Renal pelvis (tissue), 4 donors: Measurements from ENCODE around the gene KCTD3. TPM values are rescaled to one million over a fixed set of nuclear protein-coding genes. Genes with fewer than 3 reads are reported as not detected.

ENCODE experiments used
- DNase-seq: peaks from one replicate; pipeline ENCODE4 v3.0.0-alpha.2; 2013
- polyA plus RNA-seq, 3 donors: library from polyadenylated mRNA; unstranded; fragments of 120-200 nt; gene quantifications; one replicate each; pipeline ENCODE4 v1.2.1, GENCODE V29; 2013; ENCODE audit not compliant: insufficient read length in 3 of 3

Gene KCTD3
- polyA plus RNA-seq, 3 donors, result 59.1 to 79.9 (median 69.5) TPM

DNA sequence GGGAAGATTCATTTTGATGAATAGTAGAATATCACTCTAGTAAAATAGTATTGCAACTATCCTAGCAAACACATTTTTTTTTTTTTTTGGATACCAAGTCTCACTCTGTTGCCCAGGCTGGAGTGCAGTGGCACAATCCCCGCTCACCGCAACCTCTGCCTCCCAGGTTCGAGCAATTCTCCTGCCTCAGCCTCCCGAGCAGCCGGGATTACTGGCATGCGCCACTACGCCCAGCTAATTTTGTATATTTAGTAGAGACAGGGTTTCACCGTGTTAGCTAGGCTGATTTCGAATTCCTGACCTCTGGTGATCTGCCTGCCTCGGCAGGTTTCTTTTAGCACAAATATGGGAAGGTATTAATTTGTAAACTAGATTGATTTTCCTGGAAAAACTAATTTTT lies 33.8 kb downstream of the KCTD3 start:
- no peak for DNase-seq

DNA sequence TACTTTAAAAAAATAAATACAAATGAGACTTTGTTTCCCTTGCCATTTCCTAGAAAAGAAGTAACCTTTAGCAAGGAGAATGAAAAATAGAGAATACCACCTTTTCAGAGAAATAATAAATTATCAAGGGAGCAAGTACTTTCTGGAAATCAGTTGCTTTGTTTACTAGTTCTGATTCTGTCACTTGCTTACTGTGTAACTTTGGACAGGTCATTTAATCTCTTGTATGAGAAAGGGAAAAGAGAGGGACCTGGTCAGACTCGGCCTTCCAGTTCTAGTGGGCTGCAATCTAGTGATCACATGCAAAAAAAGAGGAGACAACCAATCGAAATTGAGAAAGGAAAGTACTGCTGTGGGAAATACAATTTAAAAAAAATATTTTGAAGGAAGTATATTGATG lies 34.2 kb downstream of the KCTD3 start:
- no peak for DNase-seq

DNA sequence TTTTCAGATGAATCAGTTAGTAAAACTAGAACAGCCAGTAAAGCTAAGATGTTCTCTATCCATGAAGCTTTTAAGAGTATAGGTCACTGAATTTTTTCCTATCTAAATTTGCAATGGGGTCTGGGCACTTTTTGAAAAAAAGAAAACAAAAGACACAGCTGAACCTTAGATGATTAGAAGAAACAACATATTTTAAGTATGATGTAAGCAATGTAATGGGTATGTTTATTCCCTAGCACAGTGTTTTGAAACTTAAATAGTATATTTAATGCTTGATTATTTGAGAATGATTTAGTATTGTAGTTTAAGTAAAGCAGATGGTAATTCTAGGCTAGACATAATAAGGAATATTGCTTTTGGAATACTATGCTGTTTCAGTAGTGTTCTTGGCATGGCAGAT lies 36.2 kb downstream of the KCTD3 start:
- no peak for DNase-seq

DNA sequence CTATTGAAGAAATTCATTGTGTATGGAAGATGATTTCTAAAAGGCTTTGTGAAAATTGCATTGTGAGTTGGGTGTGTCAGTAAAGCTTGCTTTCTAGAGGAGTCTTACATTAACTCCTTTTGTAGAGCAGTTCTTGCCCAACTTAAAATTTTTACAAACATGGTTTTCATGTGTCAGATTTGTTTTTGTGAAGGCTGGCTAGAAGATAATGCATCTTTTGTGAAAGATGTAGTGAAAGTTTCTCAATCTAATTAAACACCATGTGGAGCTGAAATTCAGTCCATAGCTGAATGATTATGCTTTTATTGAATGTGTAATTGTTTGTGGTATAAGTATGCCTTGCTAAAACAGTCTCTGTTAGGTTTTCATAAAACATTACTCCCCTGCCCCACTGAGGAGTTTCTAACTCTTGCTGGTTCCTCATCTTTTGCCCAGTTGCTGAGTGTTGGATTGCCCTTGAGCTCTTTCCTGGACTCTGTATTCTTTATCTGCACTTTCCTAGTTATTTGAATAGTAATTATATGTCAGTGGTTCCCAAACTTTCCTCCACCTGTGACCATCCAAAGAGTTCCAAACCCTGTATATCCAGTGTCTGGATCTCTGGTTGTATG lies 38.0 kb downstream of the KCTD3 start:
- no peak for DNase-seq

DNA sequence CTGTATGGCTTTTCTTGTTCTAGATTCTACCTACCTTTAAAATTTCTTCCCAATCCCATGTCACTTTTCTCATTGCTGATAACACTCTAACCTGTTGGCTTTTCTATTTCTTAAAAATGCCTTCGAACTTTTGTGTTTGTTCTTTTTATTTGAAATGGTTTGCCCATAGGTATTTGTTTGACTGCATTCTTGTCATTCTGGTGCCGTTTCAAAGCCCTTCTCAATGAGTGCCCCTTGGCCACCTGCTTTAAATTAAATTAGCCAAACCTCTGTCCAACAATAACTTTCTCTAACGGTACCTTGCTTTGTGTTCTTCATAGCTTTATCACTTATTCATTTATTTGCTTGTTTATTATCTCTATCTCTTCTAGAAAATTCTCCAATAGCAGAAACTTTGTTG lies 38.9 kb downstream of the KCTD3 start:
- DNase-seq, result no peak

DNA sequence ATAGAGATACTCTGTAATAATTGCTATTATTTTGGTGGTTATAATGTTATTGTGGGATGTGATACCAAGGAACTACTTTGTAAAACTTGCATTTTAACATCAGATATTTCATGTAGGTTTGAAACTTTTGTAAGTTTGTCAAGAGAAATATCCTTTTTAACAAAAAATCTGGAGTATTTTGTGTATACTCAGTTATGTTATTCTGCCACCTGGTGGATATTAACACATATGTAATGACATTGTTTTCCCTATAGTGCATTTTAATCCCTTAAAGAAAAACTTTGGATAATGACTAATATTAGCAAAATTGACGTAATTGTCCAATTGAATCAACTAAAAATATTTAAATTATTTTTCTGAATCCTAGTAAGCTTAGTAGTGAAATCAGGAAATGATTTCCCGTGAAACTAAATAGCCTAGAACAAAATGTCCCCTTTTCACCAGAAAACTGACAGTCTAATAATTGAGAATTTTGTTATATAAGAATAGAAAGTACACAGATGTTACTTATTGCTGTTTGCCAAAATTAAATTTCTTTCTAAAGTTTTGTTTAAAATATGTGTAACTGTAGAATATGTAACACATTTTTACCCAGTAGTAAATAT lies 39.6 kb downstream of the KCTD3 start:
- no peak for DNase-seq

DNA sequence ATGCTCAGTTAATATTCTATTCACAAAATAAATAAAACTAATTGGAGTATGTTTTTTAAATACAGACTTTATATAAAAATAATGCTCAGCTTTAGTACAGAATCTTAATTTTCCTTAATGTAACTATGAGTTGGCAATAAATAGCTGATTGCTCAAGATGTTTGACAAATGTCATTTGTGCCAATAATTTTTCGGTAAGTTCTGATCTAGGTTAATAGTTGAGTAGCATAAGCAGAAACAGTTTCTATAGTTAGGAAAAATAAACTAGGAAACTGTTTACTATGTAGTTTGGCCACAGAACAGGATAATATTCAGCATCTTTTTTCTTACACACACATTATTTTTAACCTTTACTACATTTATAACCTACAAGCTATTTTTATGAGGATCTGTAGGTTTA lies 40.3 kb downstream of the KCTD3 start:
- no peak for DNase-seq

DNA sequence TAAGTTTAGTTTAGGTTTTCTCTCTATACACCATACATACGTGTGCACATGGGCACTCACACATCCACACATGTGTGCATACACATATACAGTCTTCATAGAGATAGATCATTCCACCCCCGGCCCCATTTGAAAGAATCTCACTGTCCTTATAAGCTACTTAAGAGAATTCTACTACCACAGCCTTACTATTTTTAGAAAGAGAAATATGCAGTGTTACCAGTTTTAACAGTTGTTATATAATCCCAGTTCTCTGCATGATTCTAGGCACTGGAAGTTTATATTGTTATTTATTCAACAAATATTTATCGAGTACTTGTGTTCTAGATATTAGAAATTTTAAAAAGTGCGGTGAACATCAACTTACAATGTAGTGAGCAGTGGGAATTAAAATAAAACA lies 41.5 kb downstream of the KCTD3 start:
- DNase-seq, result no peak

DNA sequence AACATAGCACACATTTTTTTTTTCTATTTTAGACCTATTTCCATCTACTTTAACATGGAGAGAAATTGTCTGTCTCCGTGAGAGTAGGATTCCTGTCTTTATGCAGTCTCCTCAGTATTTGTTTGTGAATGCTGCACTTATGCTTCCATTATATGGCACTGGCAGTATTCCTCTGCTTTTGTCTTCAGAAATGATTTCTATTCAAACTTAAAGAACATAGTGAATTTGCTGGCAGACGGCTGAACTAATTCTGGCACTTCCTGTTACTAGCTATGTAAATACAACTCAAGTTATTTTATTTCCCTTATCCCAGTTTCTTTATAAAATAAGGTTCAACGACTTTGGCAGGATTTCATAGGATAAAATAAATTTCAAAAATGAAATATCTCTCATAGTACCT lies 45.3 kb downstream of the KCTD3 start:
- DNase-seq, result no peak

DNA sequence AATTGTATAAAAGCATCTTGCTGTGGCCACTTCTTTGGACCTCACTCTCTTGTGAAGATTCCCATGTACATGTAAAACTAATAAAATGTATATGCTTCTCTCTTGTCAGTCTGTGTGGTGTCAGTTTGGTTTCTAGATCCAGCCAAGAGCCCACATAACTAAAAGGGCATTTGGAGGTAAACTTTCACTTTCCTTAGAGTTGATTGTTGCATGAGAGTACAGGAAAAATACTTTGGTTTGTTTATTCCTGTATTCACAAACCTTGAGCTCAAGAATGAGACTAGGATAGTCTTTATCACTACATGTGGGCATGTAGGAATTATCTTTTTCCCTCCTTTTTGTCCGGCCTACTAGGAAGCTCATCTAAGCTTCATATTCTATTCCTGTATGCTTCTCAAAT lies 50.9 kb downstream of the KCTD3 start:
- no peak for DNase-seq

DNA sequence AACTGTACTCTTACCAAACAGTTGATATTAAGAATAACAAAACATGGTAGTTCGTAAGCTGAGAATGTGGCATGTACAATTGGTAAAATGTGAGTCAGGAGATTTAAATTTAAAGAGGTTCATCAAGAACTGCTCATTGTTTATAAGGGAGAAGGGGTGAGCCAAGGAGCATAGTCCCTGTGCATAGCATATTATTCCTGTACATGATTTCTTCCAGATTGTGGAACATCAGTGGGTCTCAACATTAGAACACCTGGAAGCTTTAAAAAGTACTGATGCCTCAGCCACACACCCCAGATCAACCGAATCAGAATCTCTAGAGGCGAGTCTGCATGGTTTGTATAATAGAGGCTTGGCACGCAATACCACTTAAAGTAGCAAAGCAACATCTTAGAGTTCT lies 56.1 kb downstream of the KCTD3 start:
- DNase-seq, result no peak

DNA sequence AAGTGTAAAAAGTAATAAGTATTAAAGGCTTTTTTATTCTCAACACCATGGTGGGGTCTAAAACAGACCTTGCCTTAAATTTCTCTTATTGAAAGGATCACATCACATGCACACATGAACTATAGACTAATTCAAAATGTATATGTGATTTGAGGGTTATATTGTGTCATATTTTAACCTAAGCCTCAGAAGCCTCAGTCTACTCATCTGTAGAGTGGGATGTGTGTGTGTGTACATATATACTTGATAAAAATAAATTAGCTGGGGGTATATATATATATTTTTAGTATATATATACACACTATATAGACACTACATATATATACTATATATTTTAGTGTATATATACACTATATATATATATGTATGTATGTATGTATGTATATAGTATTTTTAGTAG lies 58.8 kb downstream of the KCTD3 start:
- DNase-seq, result no peak

DNA sequence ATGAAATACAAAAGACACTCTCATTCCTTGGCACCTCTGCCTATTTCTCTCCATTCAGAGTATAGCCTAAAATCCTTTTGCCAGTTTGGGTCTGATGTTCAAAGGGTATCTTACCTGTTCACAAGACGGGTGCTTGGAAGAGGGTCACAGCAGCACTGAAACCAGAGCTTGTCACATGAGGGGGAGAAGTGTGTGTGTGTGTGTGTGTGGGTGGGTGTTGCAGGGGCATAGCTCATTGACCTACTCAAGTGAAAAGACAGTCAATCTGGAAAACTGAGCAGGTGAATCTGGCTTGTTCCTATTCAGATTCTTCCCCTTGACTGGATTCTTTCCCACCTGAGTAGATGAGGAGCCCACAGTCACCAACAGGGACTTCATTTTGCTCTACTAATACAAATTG lies 63.9 kb downstream of the KCTD3 start:
- DNase-seq, result peak; percentile 9

DNA sequence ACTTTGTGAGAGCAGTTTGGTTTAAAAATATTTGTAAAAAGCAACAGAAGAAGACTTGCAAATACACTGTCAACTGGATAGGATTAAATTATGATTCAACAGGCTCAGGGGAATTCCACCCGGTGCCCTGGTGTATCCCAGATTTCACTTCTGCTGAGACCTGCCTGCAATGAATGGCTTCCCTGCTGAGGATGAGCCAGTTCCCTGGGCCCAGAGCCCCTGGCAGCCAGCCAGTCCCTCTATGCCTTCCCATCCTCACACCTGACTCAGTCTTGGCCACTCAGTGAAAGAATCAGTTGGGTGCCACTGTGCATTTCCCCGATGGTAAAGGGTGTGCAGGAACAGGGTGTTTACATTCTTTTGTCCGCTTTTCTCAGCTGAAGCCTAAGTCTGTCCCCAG lies 64.4 kb downstream of the KCTD3 start:
- no peak for DNase-seq

DNA sequence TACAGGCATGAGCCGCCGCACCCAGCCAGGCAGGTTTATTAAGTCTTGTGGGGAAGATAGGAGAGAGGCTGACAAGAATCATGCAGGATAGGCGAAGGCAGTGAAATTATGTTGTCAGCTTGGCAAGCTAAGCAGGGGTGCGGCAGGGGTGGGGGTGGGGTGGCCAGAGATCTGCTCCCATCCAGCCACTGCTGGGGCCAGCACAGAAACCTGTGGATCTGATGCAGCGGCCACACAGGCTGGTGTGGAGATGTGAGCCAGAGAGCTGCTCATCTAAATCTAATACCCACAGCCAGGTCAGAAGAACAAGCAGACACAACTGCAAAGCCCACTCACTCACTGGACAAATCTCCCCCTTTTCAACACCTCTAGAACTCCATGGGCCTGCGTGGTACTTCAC lies 68.7 kb downstream of the KCTD3 start:
- no peak for DNase-seq

DNA sequence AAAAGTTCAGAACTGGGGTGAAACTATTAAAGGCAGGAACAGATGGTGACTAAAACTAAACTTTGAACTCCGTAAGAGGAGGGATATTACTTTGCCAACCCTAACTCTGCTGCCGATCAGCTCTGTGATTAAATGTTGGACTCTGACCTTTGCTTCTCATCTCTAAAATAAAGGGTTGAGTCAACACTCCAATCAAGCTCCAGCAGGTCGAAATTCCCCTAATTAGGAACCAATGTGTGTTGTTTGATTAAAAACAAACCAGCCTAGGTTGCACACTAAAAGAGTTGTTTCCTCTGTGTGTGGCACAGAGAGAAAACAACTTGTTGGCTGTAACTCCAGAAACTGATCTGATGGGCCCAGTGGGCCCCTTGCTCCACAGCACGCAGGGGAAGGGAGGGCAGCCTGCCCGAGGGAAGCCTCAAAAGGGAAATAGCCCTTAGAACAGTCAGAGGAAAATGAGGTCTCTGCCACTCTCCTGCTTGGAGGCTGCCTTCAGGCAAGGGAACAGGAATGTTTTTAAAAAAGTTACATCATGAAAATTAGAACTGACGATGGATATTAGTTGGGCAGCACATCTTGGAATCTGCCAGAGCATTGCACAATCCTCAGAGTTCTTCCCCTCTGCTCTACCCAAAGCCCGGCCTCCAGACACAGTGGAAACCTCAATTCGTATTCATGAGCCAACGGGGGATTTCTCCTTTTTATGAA lies 69.3 kb downstream of the KCTD3 start:
- no peak for DNase-seq

DNA sequence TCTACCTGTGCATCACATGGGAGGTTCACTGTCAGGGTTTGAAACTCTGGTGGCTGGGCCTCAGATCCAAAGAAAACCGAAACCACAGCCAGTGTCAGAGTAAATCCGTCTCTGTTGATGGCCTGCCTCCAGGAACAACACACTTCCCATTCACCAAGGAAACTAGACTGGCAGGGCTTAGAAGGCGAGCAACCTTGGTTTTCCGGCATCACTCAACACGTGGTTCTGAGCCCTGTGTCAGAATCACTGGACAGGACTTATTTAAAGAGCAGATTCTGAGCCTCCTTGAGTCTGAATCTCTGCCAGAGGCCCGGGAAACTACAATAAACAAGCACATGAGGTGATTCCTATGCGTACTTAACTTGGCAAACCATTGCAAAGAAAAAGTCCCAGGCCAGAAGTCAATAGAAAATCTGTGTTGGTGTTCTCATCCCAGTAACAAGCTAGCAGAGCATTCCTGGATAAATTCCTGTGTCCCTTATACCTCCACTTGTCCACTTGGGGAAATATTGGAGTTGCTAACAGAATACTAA lies 70.0 kb downstream of the KCTD3 start:
- DNase-seq, result no peak

DNA sequence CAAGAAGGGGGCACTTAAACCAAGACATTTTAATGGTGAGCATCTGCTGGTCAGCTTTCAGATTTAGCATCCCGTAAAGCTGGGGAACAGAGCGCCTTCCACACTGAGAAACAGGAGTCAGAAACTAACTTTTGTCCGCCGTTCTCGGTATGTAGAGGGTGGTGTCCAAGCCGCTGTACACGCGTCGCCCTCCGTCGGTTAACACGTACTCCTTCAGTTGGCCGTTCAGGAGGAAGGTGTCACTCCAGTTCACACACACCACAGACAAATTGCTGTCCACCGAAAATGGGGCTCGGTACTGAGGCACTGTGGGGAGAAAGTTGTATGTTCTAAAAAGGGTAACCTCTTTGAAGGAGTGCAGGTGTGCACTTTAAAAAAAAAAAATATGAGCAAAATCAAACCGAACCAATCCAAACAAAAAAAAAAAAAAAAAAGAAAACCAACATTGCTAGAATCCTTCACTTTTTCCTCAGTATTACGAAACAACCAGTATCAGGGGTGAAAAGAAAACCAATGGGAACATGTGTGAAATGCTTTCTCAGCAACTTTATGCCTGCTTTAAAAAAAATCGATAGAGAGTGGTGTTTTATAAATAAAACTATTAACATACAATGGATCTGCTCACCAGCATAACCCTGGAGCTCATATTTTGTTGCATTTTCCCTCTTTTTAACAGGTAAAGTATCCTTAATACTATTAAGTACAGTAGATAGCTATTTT lies 73.5 kb downstream of the KCTD3 start:
- DNase-seq, result no peak

DNA sequence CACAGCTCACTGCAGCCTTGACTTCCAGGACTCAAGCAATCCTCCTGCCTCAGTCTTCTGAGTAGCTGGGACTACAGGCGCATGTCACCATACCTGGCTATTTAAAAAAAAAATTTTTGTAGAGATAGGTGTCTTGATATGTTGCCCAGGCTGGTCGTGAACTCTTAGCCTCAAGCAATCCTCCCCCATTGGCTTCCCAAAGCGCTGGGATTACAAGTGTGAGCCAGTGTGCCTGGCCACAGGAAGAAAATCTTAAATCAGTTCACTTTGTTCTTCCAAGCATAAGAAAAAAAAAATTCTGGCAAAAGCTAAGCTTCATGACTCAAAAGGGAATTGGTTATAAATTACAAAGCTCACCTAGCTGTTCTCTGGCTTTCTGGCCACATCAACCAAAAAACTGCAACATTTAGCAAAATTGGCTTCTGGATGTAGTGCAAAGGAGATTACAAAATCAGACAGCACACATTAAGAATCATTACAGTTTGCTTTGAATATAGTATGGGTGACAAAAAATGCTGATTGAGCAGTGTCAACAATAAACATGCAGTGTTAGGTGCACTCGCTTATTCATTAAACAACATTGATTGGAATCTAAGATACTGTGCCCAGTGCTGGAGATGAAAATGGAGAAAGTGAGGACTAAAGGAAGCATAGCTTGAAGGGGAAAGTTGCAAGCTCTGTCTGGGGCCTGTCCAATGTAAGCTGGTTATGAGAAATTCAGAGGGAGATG lies 76.7 kb downstream of the KCTD3 start:
- no peak for DNase-seq

DNA sequence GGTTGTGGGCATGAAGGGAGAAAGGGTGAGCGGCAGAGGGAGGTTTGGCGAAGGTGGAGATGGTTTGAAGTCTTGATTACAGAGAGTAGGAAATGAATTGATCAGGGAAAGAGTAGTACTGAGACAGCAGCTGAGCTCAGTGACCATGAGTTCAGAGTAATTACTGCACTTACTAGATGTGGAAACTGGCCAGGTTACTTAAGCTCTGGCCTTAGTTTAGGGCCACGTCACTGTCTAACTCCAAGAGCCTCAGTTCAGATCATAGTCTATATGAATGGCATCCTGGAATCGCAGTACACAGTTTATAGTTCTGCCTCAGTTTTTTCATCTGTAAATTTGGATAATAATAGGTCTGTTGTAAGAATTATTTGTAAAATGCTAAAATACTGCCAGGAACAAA lies 78.1 kb downstream of the KCTD3 start:
- DNase-seq, result no peak

DNA sequence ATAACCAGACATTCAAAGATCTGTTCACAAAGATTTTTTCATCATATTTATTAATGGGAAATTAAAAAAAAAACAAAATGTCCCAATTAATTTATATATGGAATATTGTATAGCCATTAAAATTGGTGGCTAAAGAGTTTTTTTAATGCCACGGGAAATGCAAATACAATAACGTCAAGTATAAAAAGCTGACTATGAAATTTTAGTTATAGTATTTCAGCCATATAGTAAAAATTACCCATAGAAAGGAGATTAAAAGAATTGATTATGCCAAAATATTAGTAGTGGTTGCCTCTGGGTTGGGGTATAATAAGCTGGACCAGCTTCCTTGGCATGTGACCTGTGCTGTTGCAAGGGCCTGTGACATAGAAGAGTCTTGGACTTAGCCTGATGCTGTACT lies 78.8 kb downstream of the KCTD3 start:
- DNase-seq, result no peak

DNA sequence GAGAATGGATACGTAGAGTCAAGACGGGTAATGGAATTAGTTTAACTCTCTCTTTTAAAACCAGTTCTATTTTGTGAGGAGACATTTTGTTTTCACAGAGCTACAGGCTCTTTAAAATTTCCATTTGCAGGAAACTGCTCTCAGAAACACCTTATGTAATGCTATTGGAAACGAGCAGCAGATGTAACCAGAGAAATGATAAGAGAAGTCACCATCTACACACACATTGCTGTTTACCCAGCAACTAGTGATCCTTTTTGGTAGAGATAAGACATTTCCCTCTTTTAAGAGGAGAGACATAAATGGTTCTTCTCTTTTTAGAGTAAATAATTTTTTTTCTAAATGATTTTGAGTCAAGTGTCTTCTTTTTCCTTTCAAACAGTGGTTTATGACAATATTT lies 80.6 kb downstream of the KCTD3 start:
- no peak for DNase-seq
